HG03064 (cell line): ENCODE data around the gene CLK2.
"Not testable (repeated sequence)": the region's sequence is repeated elsewhere in the genome, so short reads cannot be mapped to it uniquely, and the experiment has no call there.

Experiments
- ATAC-seq: cut with Tn5 transposase; IDR thresholded peaks from one replicate; pipeline ENCODE4 v1.9.1; 2021; ENCODE audit warnings: low read depth; ENCODE audit not compliant: unreplicated experiment

CLK2 gene

DNA sequence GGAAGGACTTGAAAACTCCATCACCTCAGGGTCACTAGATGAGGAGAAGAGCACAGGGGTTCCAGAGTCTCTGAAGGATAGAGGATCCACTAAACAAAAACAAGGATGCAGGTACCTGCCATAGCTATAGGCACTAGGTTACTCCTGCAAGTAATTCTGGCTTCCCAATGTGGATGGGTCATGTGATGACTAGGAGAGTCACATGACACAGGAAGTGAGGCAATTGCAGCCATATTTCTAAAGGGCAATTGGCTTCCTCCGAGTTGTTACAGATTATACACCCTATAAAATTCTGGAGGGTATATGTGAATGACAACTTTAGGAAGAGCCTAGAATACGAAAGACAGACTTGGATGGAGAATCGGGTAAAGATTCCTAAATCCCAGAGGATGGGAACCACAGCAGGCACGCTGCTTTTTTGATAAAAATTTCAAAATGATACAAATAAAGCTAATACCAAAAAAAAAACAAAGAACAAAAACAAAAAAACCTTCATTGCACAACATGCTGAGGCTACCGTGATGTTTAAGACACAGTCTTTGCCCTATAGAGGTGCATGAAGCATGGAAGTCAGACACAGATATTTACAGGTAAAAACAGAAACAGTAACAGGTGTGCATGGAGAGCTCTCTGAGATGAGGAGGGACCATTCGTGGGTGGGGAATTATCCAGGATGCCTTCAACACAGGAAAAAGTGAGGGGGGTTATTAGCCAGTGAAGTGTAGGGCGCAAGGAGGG is 54.3 kb downstream of the CLK2 start:
- no peak for ATAC-seq

DNA sequence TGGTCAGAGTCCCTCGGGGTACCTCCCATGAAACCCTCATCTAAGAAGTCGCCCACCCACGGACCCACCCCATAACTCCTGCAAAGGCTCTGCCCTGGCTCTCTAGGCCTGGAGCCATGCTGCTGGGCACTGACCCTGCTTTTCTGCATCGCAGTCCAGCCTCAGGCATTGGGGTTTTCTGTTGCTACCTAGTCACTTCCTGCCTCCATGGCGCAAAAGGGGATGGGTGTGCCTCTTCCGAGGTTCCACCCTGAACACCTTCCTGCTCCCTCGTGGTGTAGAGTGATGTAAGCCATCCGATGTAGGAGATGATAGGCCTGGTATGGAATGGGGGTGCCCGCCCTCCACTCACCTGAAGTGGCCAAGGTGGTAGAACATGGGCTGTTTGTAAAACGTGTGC is 58.6 kb downstream of the CLK2 start:
- ATAC-seq: not testable (repeated sequence)
